GM18861 (cell line): ENCODE measurements around the gene HSPA4.
"Not testable (repeated sequence)": the region's sequence is repeated elsewhere in the genome, so short reads cannot be mapped to it uniquely, and the experiment has no call there.

ENCODE experiments used
- ATAC-seq: cut with Tn5 transposase; IDR thresholded peaks from one replicate; pipeline ENCODE4 v1.9.1; 2021; ENCODE audit not compliant: unreplicated experiment

Gene HSPA4

DNA sequence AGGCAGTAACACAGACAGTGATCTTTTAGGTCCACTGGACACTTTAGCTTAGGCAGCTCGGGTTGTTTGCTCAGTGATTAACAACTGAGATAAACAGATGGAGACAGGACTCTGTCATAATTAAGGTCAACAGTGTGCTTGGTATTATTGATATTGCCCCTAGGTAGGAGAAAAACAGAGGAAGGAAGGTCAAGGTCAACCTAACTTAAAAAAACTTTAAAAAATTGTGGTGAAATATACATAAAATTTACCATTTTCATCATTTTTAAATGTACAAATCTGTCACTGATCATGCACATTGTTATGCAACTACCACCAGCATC lies 2.1 kb upstream of the HSPA4 start:
- ATAC-seq = no peak

DNA sequence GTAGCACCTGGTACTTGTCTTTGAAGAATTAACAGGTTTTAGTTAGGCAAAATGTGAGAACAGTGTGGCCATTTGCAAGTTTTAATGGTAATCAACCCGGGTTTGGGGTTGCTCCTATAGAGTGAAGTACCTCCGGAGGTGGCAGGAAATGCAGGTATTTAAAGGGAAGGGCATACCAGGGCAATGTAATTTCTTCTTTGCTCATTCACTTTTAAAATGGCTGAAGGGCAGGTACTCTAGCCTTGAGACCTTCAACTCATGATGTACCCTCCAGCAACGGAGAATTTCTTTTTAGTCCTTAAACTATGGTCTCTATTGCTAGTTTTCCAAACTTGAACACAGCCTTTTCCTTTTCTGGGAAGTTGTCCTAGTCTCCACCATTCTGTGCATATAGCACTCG lies 1.3 kb upstream of the HSPA4 start:
- ATAC-seq = no peak

DNA sequence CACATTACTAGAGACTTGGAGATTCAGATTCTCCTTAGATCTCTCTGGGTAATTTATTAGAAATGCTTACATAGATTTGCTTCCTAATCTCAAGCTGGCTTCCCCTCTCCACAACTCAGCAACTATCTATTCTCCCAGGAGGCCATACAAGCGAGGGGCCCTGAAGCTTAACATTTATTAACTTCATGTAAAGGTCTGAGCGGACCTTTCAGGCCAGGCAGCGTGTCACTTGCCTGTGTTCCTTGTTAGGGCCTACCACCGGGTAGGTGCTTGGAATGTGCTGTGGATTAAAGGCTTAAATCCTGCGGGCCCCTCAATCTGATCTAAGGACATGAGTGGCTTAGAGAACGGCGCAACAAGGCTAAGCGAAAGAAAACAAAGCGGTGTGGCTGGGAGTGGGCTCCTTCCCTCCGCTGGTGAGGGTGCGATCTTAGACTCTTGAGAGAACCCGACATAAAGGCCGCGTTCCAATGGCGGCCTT lies 712 bp upstream of the HSPA4 start:
- ATAC-seq = no peak

DNA sequence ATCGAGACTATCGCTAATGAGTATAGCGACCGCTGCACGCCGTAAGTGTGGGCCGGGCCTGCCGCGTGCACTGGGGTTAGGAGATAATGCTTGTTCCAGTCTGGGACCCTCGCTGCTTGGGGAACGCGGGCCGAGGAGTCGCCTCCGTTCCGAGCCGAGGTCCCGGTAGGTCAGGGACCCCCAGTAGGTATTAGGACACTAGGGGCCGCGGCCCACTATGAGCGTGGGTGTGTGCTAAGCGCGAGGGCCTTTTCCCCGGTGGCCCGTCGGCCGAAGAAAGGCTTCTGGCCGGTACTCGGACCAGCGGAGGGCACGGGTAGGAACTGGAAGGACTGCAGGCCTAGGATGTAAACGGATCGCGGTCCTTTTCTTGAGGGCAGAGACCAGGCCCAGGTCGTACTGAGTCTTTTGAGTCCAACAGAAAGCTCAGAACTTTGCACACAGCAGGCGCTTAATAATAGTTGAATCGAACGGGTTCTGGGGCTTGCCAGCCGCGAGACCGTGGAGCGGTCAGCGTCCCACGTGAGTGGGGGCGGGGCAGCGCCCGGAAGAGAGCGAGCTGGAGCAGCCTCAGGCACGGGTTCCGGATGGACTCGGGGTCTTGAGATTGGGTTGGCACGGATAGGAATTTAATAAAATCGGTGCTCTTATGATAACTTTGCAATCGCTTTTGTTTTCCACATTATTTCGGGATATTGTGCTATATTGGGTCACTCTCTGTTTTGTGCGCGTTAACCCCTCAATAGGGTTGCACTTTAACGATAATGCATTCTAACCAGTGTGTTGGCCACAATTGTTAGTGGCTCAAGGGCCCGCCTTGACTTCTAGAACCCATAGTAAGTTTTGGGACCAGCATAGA lies 733 bp downstream of the HSPA4 start:
- peak; percentile 34 for ATAC-seq

DNA sequence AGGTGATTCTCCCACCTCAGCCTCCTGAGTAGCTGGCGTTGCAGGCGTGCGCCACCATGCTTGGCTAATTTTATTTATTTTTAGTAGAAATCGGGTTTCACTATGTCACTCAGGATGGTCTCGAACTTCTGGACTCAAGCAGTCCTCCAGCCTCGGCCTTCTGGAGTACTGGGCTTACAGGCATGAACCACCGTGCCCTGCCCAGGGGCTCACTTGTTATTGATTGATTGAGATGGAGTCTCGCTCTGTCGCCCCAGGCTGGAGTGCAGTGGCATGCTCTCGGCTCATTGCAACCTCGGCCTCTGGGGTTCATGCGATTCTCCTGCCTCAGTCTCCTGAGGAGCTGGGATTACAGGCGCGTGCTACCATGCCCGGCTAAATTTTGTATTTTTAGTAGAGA lies 1.6 kb downstream of the HSPA4 start:
- ATAC-seq = no peak

DNA sequence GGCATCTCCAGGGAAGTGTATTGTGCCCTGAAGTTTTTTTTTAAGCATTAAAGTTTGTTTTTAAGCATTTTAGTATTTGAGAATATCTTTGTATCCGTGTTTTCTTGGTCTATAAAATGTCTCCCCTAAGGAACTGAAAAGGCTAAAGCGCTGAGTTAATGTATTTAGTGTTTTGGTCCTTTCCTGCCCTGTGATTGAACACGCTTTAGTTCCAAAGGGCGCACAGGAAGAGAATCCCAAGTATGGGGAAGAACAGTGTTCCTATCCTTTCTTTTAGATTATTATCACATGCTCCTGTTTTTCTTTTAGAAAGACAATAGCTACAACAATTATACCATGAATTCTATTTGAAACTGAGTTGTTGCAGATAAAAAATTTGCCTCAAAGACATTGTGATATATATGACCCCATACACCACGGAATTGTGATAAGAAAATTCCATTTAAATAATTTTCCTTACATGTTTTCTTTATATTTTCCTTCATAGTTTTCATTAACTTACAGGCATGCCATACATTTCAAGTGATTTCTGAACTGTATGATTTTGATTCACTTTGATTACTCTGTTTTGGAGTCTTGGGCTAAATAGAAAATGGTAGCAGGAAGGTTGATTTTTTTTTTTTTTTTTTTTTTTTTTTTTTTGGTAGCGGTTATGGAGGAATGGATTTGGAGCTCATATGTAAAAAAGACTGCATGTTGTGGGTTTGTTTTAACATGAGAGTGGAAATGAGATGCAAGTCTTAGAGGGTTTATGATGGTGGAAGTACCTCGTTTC lies 3.1 kb downstream of the HSPA4 start:
- ATAC-seq = no peak

DNA sequence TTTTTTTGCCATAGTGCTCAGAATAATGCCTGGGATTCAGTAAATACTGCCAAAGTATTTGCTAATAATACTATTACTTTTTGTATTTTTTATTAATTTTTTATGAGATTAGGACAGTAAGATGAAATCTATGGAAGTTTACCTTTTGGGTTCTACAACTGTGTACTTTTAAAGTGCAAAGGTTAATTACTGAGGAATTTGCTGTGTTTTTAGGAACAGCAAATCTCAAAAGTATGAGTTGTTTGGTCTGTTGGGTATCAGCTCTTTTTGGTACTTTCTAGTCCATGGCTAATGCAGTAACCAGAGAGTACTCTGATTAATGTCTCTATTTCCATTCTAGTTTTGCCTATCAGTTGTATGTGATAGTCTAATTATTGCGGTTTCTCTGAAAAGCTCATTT lies 5.1 kb downstream of the HSPA4 start:
- no peak for ATAC-seq

DNA sequence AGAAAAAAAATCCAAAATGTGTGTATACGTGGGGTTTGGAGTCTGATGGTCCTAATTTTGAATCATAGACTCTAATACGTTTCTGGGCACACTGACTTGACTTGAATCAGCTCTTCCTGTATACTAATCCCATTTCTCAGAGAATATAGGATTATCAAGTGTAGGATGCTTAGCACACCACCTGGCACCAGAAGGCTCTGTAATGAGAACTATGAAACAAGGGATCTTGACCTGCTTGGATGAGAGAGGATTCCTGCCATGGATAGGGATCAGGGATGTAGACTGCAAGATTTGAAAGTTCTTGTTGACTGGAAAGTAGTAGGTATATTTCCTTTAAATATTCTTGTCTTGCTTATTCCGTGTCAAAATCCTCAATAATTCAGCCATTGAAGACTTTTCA lies 7.8 kb downstream of the HSPA4 start:
- ATAC-seq = no peak

DNA sequence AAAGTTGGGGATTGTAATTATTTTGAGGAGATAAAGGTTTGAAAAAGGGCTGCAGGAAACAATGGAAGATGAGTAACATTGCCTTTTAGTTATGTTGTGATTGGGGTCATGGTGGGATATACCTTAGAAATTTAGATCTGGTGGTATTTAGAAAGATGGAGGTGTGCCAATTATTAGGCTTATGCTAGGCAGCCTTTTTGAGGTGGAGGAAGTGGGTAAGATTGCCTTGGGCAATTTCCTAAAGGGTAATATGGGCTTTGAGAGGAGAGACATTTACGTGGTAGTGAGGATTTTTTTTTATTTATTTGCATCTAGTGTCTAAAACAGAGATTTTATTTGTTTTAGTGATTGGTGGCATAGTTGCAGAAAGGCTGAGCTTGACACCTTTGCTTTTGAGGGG lies 10.5 kb downstream of the HSPA4 start:
- ATAC-seq = no peak

DNA sequence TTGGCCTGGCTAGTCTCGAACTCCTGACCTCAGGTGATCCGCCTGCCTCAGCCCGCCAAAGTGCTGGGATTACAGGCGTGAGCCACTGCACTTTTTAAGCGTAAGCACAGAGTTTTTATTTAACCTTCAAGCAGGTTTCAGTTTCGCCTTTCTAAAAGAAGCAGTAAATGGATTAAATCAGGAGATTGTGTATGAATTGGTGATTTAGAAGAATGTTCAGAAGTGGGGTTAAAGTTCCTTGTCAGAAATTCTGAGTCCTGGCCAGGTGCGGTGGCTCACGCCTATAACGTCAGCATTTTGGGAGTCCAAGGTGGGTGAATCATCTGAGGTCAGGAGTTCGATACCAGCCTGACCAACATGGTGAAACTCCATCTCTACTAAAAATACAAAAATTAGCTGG lies 12.2 kb downstream of the HSPA4 start:
- ATAC-seq = no peak

DNA sequence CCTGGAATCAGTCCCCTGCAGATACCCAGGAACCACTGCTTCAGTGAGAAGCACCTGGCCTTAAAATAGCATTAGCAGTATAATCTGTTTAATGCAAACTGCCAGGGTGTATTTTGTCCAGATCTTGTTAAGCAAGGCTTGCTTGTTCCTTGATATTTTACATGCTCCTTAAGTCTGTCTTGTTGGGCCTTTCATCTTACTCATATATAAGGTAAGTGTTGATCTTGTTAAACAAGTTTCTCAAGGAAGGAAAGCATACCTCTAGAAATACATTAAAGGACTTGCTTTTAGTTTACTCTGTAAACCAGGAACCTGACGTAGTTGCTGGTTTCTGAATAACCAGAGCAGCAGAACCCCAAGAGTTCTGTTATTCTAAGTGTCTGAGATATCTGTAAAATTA lies 13.7 kb downstream of the HSPA4 start:
- ATAC-seq = no peak

DNA sequence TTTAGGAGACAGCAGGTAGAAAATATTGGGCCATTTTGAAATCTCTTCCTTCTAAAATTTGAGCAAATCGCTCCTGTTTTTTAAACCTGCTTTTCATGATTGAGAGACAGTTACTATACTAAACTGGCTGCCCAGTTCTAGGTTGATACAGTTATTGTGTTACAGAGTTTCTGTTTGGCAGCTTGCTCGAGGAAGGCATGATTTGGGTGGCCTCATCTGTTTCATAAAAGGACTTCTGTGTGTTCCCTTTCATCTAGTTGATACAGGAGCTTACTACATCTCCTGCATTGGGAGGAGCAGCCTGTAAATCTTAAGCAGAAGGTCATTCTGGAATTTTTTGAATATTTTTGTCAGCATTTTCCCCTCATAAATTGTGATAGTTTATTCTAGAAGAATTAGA lies 14.2 kb downstream of the HSPA4 start:
- ATAC-seq = no peak

DNA sequence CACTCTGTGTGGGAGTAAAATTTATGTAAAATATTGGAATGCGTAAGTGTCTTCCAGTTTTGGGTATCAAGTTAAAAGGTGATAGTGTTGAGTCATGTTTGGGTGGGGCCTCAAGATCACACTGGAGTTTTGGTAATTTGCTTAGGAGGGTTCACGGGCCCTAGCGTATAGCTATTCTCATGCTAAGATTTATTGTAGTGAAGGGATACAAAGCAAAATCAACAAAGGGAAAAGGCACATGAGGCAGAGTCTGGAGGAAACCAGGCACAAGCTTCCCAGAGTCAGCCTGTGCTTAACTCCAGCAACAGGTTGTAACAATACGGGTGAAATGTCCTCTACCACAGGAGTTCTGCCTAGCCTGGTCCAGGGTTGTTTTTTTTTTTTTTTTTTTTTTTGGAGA lies 20.2 kb downstream of the HSPA4 start:
- ATAC-seq = no peak

DNA sequence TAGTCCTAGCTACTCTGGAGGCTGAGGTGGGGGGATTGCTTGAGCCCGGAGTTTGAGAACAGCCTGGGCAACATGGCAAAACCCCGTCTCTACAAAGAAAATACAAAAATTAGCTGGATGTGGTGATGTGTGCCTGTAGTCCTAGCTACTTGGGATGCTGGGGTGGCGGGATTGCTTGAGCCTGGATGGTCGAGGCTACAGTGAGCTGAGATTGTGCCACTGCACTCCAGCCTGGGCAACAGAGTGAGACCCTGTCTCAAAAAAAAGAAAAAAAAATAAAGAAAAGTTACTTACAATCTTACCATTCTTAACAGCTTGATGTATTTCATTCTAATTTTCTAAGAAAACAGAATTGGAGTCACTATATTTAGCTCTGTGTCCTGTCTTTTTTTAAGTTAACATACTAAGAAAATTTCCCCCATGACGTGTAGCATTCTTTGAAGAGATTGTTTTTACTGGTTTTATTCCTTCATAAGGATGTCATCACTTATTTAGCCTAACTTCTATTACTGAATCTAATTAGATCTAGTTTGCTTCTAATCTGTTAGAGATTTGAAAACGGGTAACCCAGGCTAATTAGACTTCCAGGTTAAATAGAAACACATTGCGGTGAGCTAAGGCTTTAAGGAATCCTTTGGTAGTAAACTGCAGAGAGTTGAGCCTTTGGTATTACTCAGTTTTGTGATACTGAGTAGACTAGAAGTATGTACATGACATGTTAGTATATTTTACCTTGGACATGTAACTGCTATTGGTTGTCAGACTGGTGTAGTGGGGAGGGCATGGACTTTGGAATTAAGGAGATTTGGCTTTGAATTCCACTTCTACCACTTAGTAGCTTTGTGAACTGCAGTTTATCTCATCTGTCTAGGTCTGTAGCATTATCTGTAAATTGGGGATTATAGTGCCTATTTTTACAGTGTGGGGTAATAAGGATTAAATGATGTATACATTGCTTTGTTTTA lies 24.0 kb downstream of the HSPA4 start:
- no peak for ATAC-seq

DNA sequence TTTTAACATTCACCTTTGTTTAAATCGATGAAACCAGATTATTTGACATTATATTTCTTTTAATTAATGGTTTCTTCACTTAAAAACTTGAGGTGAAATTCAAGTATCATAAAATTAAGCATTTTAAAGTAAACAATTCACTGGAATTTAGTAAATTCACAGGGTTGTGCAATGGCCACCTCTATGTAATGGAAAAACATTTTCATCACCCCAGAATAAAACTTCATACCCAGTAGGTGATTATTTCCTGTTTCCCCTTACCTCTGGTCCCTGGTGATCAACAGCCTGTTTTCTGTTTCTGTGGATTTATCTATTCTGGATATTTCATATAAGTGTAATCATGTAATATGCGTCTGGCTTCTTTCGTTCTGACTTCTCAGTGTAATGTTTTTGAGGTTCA lies 27.2 kb downstream of the HSPA4 start:
- no peak for ATAC-seq

DNA sequence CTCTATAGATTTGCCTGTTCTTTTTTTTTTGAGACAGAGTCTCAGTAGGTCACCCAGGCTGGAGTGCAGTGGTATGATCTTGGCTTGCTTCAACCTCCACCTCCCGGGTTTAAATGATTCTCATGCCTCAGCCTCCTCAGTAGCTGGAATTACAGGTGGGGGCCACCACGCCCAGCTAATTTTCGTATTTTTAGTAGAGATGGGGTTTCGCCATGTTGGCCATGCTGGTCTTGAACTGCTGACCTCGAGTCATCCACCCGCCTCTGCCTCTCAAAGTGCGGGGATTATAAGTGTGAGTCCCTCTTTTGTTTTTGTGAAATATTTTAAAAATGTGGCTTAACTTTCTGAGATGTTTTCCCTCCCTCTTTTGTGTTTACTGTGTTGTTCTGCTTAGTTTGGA lies 29.2 kb downstream of the HSPA4 start:
- no peak for ATAC-seq

DNA sequence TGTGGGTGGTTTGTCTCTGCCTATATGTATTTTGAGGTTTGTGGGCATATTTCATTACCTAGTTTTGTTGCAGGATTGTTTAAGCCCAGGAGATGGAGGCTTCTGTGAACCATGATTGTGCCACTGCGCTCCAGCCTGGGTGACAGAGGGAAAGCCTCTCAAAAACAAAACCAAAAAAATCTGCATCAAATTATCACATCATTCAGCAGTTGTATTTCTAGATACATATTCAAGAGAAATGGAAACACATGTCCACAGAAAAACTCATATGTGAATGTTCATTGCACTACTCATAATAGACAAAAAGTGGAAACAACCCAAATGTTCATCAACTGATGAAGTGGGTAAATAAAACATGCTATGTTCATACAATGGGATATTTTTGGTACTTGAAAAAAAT lies 29.9 kb downstream of the HSPA4 start:
- ATAC-seq = no peak

DNA sequence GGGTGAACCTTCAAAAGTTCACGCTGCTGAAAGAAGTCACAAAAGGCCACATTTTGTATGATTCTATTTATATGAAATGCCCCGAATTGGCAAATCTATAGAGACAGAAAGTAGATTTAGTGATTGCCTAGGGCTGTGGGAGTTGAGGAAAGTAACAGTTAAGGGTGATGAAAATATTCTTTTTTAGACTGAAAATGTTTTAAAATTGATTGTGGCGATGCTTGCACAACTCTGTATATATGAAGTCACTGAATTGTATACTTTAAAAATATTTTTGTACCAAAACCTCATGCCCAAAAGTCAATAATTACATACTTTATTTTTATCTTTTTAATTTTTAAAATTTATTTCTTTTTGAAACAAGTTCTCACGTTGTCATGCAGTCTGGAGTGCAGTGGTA lies 30.3 kb downstream of the HSPA4 start:
- no peak for ATAC-seq

DNA sequence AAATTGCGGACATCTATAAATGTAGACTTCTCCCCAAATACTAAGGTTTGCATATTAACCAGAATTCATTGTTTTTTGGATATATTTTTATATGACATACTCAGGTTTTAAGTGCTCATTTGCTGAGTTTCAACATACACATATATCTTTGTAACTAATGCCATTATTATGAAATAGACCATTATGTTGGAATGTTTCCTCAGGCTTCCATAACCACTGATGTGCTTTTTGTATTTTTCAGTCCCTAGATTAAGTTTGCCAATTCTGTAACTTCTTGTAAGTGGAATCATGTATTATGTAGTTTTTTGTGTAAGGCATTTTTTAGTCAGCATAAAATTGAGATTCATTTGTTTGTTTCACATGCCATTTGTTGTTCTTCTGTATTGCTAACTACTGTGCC lies 32.1 kb downstream of the HSPA4 start:
- no peak for ATAC-seq

DNA sequence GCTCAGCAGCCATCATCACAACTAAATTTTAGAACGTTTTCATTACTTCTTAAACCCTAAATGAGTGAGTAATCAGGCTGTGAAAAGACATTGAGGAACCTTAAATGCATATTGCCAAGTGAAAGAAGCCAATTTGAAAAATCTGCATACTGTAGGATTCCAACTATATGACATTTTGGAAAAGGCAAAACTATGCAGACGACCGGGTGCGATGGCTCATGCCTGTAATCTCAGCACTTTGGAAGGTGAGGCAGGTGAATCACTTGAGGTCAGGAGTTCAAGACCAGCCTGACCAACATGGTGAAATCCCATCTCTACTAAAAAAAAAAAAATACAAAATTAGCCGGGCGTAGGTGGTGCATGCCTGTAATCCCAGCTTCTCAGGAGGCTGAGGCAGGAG lies 33.4 kb downstream of the HSPA4 start:
- not testable (repeated sequence) for ATAC-seq

DNA sequence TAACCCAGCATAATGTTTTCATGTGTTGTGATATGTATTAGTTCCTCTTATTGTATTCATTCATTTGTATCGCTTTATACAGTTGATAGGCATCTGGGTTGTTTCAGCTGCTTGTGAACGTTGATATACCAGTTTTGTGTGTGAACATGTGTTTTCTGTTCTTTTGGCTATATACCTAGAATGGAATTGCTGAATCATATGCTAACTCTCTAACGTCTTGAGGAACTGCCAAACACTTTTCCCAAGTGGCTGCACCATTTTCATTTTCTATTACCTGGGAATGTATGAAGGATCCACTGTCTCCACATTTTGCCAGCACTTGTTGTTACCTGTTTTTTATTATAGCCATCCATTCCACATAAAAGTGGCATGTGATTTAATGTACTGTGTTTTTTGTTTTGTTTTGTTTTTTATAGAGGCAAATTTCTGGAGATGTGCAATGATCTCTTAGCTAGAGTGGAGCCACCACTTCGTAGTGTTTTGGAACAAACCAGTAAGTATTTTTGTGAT lies 34.6 kb downstream of the HSPA4 start:
- ATAC-seq = no peak
